GM12872 (cell line): ENCODE measurements around the gene IL1RAPL1.

ENCODE experiments used
- CTCF ChIP-seq: IDR thresholded peaks from 3 replicates; pipeline ENCODE4 v1.5.1; 2011; ENCODE audit warnings: low read depth, mild to moderate bottlenecking, low read length, moderate library complexity; ENCODE audit not compliant: insufficient read depth

Gene IL1RAPL1

GRCh38 chrX:29545878-29546277, 958.6 kb downstream of the IL1RAPL1 start:
- TF ChIP-seq CTCF: no peak

- TF ChIP-seq CTCF: no peak
Observed at GRCh38 chrX:29547877-29548276, 960.6 kb downstream of the IL1RAPL1 start.

- no peak for TF ChIP-seq CTCF
Observed at GRCh38 chrX:29553542-29553941, 966.3 kb downstream of the IL1RAPL1 start.

- TF ChIP-seq CTCF: no peak
Observed at GRCh38 chrX:29555465-29556091, 968.3 kb downstream of the IL1RAPL1 start.

- TF ChIP-seq CTCF: no peak
Observed at GRCh38 chrX:29560065-29560464, 972.8 kb downstream of the IL1RAPL1 start.

GRCh38 chrX:29561417-29561816, 974.2 kb downstream of the IL1RAPL1 start:
- TF ChIP-seq CTCF: no peak

- no peak for TF ChIP-seq CTCF
Observed at GRCh38 chrX:29580560-29580959, 993.3 kb downstream of the IL1RAPL1 start.

- no peak for TF ChIP-seq CTCF
Observed at GRCh38 chrX:29581223-29581622, 994.0 kb downstream of the IL1RAPL1 start.
